GM23248 (cell line): Measurements from ENCODE around the gene TMEM181.

ENCODE experiments used
- EZH2 ChIP-seq: fragments of 200-600 bp; sonication (generic); IDR thresholded peaks from 2 replicates; pipeline ENCODE4 v1.6.1; 2018; ENCODE audit warnings: antibody characterized with exemption, mild to moderate bottlenecking; ENCODE audit not compliant: insufficient read depth, poor library complexity, severe bottlenecking
- EZH2phosphoT487 ChIP-seq: fragments of 200-600 bp; sonication (generic); IDR thresholded peaks from 2 replicates; pipeline ENCODE4 v1.6.1; 2018; ENCODE audit warnings: antibody characterized with exemption, moderate library complexity, mild to moderate bottlenecking, low read depth; ENCODE audit not compliant: insufficient read depth

- TF ChIP-seq EZH2 (no peak), EZH2phosphoT487 (no peak)
Measured at GRCh38 chr6:158589366-158589765, 29.5 kb downstream of the TMEM181 start.
